ENCODE data around the gene IGLL1. TPM values are rescaled to one million over a fixed set of nuclear protein-coding genes. Genes with fewer than 3 reads are reported as not detected.

The IGLL1 gene
- total and polyA plus RNA-seq, 2 experiments from 2014 or later, result not detected

- peak; percentile 85 for DNase-seq (ENCODE audit: low spot score)
- no peaks in the 10 kb centered on the region for H3K36me3 Mint-ChIP-seq (ENCODE audit: low read depth)
- peak; percentile 99 for ATAC-seq
- Histone ChIP-seq H3K4me1 (ENCODE audit: insufficient read depth) (peaks cover 10% of the 10 kb centered on the region), H3K4me3 (no peak overlapping the region), H4K20me1 (replicated peaks; ENCODE audit: insufficient read depth) (no peaks in the 10 kb centered on the region), H3K36me3 (ENCODE audit: insufficient read depth) (no peaks in the 10 kb centered on the region), H3K79me2 (replicated peaks; ENCODE audit: insufficient read depth) (no peaks in the 10 kb centered on the region), H3K9me2 (ENCODE audit: insufficient read depth) (no peaks in the 10 kb centered on the region), H3K4me2 (peak overlapping the region; percentile 49; the same call in 1 of the 2 replicates), H2AFZ (peak overlapping the region; percentile 84), H3F3A (replicated peaks; ENCODE audit: low read depth) (no peaks in the 10 kb centered on the region), H3K27me3 (ENCODE audit: insufficient read depth) (no peaks in the 10 kb centered on the region), H3K27ac (ENCODE audit: low read depth) (no peak overlapping the region)
- no peak for TF ChIP-seq CREB1 (CRISPR knock-in tag; IDR thresholded peaks at IDR 0.05; ENCODE audit: low read depth)
- TF ChIP-seq, protein P1, sequence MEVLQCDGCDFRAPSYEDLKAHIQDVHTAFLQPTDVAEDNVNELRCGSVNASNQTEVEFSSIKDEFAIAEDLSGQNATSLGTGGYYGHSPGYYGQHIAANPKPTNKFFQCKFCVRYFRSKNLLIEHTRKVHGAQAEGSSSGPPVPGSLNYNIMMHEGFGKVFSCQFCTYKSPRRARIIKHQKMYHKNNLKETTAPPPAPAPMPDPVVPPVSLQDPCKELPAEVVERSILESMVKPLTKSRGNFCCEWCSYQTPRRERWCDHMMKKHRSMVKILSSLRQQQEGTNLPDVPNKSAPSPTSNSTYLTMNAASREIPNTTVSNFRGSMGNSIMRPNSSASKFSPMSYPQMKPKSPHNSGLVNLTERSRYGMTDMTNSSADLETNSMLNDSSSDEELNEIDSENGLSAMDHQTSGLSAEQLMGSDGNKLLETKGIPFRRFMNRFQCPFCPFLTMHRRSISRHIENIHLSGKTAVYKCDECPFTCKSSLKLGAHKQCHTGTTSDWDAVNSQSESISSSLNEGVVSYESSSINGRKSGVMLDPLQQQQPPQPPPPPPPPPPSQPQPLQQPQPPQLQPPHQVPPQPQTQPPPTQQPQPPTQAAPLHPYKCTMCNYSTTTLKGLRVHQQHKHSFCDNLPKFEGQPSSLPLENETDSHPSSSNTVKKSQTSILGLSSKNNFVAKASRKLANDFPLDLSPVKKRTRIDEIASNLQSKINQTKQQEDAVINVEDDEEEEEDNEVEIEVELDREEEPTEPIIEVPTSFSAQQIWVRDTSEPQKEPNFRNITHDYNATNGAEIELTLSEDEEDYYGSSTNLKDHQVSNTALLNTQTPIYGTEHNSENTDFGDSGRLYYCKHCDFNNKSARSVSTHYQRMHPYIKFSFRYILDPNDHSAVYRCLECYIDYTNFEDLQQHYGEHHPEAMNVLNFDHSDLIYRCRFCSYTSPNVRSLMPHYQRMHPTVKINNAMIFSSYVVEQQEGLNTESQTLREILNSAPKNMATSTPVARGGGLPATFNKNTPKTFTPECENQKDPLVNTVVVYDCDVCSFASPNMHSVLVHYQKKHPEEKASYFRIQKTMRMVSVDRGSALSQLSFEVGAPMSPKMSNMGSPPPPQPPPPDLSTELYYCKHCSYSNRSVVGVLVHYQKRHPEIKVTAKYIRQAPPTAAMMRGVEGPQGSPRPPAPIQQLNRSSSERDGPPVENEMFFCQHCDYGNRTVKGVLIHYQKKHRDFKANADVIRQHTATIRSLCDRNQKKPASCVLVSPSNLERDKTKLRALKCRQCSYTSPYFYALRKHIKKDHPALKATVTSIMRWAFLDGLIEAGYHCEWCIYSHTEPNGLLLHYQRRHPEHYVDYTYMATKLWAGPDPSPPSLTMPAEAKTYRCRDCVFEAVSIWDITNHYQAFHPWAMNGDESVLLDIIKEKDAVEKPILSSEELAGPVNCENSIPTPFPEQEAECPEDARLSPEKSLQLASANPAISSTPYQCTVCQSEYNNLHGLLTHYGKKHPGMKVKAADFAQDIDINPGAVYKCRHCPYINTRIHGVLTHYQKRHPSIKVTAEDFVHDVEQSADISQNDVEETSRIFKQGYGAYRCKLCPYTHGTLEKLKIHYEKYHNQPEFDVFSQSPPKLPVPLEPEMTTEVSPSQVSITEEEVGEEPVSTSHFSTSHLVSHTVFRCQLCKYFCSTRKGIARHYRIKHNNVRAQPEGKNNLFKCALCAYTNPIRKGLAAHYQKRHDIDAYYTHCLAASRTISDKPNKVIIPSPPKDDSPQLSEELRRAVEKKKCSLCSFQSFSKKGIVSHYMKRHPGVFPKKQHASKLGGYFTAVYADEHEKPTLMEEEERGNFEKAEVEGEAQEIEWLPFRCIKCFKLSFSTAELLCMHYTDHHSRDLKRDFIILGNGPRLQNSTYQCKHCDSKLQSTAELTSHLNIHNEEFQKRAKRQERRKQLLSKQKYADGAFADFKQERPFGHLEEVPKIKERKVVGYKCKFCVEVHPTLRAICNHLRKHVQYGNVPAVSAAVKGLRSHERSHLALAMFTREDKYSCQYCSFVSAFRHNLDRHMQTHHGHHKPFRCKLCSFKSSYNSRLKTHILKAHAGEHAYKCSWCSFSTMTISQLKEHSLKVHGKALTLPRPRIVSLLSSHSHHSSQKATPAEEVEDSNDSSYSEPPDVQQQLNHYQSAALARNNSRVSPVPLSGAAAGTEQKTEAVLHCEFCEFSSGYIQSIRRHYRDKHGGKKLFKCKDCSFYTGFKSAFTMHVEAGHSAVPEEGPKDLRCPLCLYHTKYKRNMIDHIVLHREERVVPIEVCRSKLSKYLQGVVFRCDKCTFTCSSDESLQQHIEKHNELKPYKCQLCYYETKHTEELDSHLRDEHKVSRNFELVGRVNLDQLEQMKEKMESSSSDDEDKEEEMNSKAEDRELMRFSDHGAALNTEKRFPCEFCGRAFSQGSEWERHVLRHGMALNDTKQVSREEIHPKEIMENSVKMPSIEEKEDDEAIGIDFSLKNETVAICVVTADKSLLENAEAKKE (CRISPR knock-in tag; IDR thresholded peaks at IDR 0.05), result no peak
- no peak for TF ChIP-seq POLR2AphosphoS5 (IDR thresholded peaks at IDR 0.05; ENCODE audit: low read depth)
- TF ChIP-seq NANOG (IDR thresholded peaks at IDR 0.05; ENCODE audit: borderline replicate concordance), result no peak
- TF ChIP-seq, protein P2, sequence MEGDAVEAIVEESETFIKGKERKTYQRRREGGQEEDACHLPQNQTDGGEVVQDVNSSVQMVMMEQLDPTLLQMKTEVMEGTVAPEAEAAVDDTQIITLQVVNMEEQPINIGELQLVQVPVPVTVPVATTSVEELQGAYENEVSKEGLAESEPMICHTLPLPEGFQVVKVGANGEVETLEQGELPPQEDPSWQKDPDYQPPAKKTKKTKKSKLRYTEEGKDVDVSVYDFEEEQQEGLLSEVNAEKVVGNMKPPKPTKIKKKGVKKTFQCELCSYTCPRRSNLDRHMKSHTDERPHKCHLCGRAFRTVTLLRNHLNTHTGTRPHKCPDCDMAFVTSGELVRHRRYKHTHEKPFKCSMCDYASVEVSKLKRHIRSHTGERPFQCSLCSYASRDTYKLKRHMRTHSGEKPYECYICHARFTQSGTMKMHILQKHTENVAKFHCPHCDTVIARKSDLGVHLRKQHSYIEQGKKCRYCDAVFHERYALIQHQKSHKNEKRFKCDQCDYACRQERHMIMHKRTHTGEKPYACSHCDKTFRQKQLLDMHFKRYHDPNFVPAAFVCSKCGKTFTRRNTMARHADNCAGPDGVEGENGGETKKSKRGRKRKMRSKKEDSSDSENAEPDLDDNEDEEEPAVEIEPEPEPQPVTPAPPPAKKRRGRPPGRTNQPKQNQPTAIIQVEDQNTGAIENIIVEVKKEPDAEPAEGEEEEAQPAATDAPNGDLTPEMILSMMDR (conservative IDR thresholded peaks at IDR 0.05; ENCODE audit: low read depth in 2 of 2), result peak; percentile 92 to 97
- H3K9me3 Mint-ChIP-seq, result no peaks in the 10 kb centered on the region; the same call in 2 of the 3 replicates
- H3K4me3 Mint-ChIP-seq, result no peak overlapping the region
- peaks cover 11% of the 10 kb centered on the region for H3K4me1 Mint-ChIP-seq
- peak overlapping the region; percentile 29; the same call in 1 of the 2 replicates for H3K27ac Mint-ChIP-seq
- H3K27me3 Mint-ChIP-seq (ENCODE audit: insufficient read depth, low read depth, poor library complexity), result peaks cover 10% of the 10 kb centered on the region
These were observed 11.2 kb upstream of the IGLL1 start for GRCh38 chr22:23591201-23591791.

Measured in GM23338 (cell line).